Caco-2 (cell line): ENCODE measurements around the gene CISTR. TPM values are rescaled to one million over a fixed set of nuclear protein-coding genes. Genes with fewer than 3 reads are reported as not detected.

Experiments used
- BruUV-seq: library from RNA; stranded (reverse); fragments of 400-500 nt; replicated peaks from 2 replicates; lab custom pipeline; 2021; lab: Mats Ljungman, UMichigan
- CTCF ChIA-PET: fragments of 300-600 bp; sonication (Branson Sonifier 250); formaldehyde crosslinking; loops from one replicate; lab custom pipeline; 2022; ENCODE audit warnings: antibody characterized with exemption; lab: Charles Lee
- POLR2A ChIA-PET: fragments of 300-600 bp; sonication (Branson Sonifier 250); formaldehyde crosslinking; loops from one replicate; lab custom pipeline; 2022; ENCODE audit warnings: antibody characterized with exemption; lab: Charles Lee
- DNase-seq, 2 experiments: peaks; one replicate each; pipeline versions ENCODE4 v3.0.0 to v3.0.0-alpha.2; 2020 to 2022
- H3K27me3 ChIP-seq: replicated peaks from 2 replicates; pipeline ENCODE4 v1.6.0; 2011; ENCODE audit warnings: low read length; ENCODE audit not compliant: control insufficient read depth, insufficient read depth
- H3K36me3 ChIP-seq: 2 replicates; pipeline ENCODE4 v1.5.1; 2011; ENCODE audit warnings: low read length; ENCODE audit not compliant: control insufficient read depth, insufficient read depth
- H3K4me1 ChIP-seq: fragments of 250-450 bp; sonication (Bioruptor Pico); 2 replicates; pipeline ENCODE4 v1.5.1; 2020; ENCODE audit warnings: mild to moderate bottlenecking
- H3K4me3 ChIP-seq: 2 replicates; pipeline ENCODE4 v1.5.1; 2011; ENCODE audit warnings: low read depth, mild to moderate bottlenecking, control low read depth, low read length
- H3K9me3 ChIP-seq: fragments of 250-450 bp; sonication (Bioruptor Pico); 2 replicates; pipeline ENCODE4 v1.5.1; 2020; ENCODE audit warnings: mild to moderate bottlenecking, moderate library complexity
- H3K27ac Mint-ChIP-seq: one replicate; pipeline ENCODE4 v1.8.0; 2022; ENCODE audit warnings: mixed read lengths; ENCODE audit not compliant: unreplicated experiment
- H3K27me3 Mint-ChIP-seq: one replicate; pipeline ENCODE4 v1.8.0; 2022; ENCODE audit warnings: mixed read lengths; ENCODE audit not compliant: insufficient read depth, unreplicated experiment
- H3K36me3 Mint-ChIP-seq: one replicate; pipeline ENCODE4 v1.8.0; 2022; ENCODE audit warnings: mild to moderate bottlenecking, mixed read lengths; ENCODE audit not compliant: insufficient read depth, unreplicated experiment
- H3K4me1 Mint-ChIP-seq: one replicate; pipeline ENCODE4 v1.8.0; 2022; ENCODE audit warnings: low read depth, mixed read lengths; ENCODE audit not compliant: unreplicated experiment
- H3K4me3 Mint-ChIP-seq: one replicate; pipeline ENCODE4 v1.8.0; 2022; ENCODE audit warnings: mild to moderate bottlenecking, moderate library complexity, mixed read lengths; ENCODE audit not compliant: unreplicated experiment
- H3K9me3 Mint-ChIP-seq: one replicate; pipeline ENCODE4 v1.8.0; 2022; ENCODE audit warnings: mixed read lengths; ENCODE audit not compliant: unreplicated experiment
- CTCF ChIP-seq, 2 experiments: fragments of 200-600 bp in 1 of 2; IDR thresholded peaks; 1 replicate in 1 of 2; 2 replicates in 1 of 2; pipeline versions ENCODE4 v1.5.1 to v1.8.0; 2011 to 2022; ENCODE audit warnings: antibody characterized with exemption in 1 of 2, control low read depth in 1 of 2, inconsistent platforms in 1 of 2, low read depth in 1 of 2, low read length in 1 of 2, mild to moderate bottlenecking in 1 of 2, moderate library complexity in 1 of 2; ENCODE audit not compliant: insufficient read depth in 1 of 2, severe bottlenecking in 1 of 2, unreplicated experiment in 1 of 2
- intact Hi-C: fragments of 100-400 bp; cut with micrococcal nuclease; formaldehyde crosslinking; loops from one replicate; pipeline ENCODE4 v1.10.0; 2022; ENCODE audit not compliant: unreplicated experiment
- total RNA-seq: library from RNA; stranded (reverse); gene quantifications from 2 replicates; pipeline ENCODE4 v1.2.3, GENCODE V29; 2022

Gene CISTR
- total RNA-seq, 1 experiment from 2014 or later: not detected

DNA sequence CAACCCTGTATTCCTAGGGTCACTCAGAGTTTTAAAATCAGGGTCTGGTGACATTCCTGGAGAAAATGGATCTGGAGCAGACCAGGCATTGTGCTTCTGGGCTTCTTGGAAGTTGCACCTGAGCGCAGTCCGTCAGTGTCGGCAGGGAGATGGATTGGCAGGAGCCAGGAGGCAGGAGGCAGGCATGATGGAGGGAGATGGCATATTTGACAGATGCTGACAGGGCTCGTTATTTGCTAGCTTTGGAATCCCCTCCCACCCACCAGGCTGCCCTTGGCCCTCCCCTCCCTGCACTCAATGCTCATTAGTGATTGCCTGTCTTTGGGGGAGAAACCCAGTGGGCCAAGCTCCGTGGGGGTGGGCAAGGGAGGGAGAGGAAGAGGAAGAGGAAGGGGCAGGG is 4.7 kb downstream of the CISTR start:
- intact Hi-C loops: no loop called here
- Histone ChIP-seq H3K9me3 (no peaks in the 10 kb centered on the region), H3K27me3 (no peaks in the 10 kb centered on the region; the same call in 1 of the 2 replicates), H3K36me3 (no peaks in the 10 kb centered on the region), H3K4me1 (no peaks in the 10 kb centered on the region), H3K4me3 (no peak overlapping the region)
- Mint-ChIP-seq H3K4me1 (no peaks in the 10 kb centered on the region), H3K4me3 (no peak overlapping the region), H3K27ac (no peak overlapping the region), H3K36me3 (no peaks in the 10 kb centered on the region), H3K9me3 (no peaks in the 10 kb centered on the region), H3K27me3 (peaks cover 16% of the 10 kb centered on the region)
- CTCF ChIA-PET: interaction anchor here (0.6 to 6.1 kb wide), 3 partner anchors 9 to 242 kb away, joined by 4 to 54 read pairs (median 4); no protein-coding TSS in a partner anchor
- no peak for TF ChIP-seq CTCF (IDR thresholded peaks at IDR 0.05; ENCODE audit: insufficient read depth in 1 of 2, low read depth in 1 of 2, low read length in 1 of 2, severe bottlenecking in 1 of 2, unreplicated experiment in 1 of 2)
- no peak for DNase-seq
- POLR2A ChIA-PET: no interaction called here
- no TSS peak for BruUV-seq

- H3K4me1 ChIP-seq: no peaks in the 10 kb centered on the region
- POLR2A ChIA-PET: interaction anchor here (0.5 kb wide), 1 partner anchor 445 kb away, joined by 3 read pairs; no protein-coding TSS in a partner anchor
- no peak overlapping the region for H3K4me3 Mint-ChIP-seq
Observed at GRCh38 chr12:53746592-53747092, 5.1 kb downstream of the CISTR start.

GRCh38 chr12:53744751-53745150 is 7.0 kb downstream of the CISTR start:
- Histone ChIP-seq H3K27me3 (no peaks in the 10 kb centered on the region; the same call in none of the 2 replicates), H3K36me3 (no peaks in the 10 kb centered on the region), H3K9me3 (no peaks in the 10 kb centered on the region), H3K4me3 (no peak overlapping the region), H3K4me1 (no peaks in the 10 kb centered on the region)
- TF ChIP-seq CTCF (IDR thresholded peaks at IDR 0.05; ENCODE audit: insufficient read depth in 1 of 2, low read depth in 1 of 2, low read length in 1 of 2, severe bottlenecking in 1 of 2, unreplicated experiment in 1 of 2): no peak
- ChIA-PET CTCF (interaction anchor here (0.9 to 6.1 kb wide), 5 partner anchors 17 to 234 kb away, joined by 3 to 54 read pairs (median 7); partner anchors contain the start of gene CALCOCO1), POLR2A (no interaction called here)
- H3K27ac Mint-ChIP-seq: no peak overlapping the region
- H3K27me3 Mint-ChIP-seq: peaks cover 11% of the 10 kb centered on the region
- H3K9me3 Mint-ChIP-seq: no peaks in the 10 kb centered on the region
- no peaks in the 10 kb centered on the region for H3K4me1 Mint-ChIP-seq
- no peak overlapping the region for H3K4me3 Mint-ChIP-seq
- intact Hi-C loops: no loop called here
- H3K36me3 Mint-ChIP-seq: no peaks in the 10 kb centered on the region
- BruUV-seq: no TSS peak
- no peak for DNase-seq

More at GRCh38 chr12:53746592-53747092, 5.1 kb downstream of the CISTR start:
- no peaks in the 10 kb centered on the region for H3K36me3 ChIP-seq
- H3K27me3 ChIP-seq: no peaks in the 10 kb centered on the region; the same call in 1 of the 2 replicates
- Mint-ChIP-seq H3K9me3 (no peaks in the 10 kb centered on the region), H3K36me3 (no peaks in the 10 kb centered on the region), H3K27ac (no peak overlapping the region), H3K27me3 (peaks cover 16% of the 10 kb centered on the region), H3K4me1 (no peaks in the 10 kb centered on the region)
- BruUV-seq: no TSS peak
- peak; percentile 88 to 93 for DNase-seq
- no peaks in the 10 kb centered on the region for H3K9me3 ChIP-seq
- intact Hi-C loops: loop anchor here (1.0 kb wide), 1 partner anchor 44 kb away; no protein-coding TSS in a partner anchor
- CTCF ChIA-PET: interaction anchor here (0.5 to 6.1 kb wide), 16 partner anchors 9 to 307 kb away, joined by 3 to 54 read pairs (median 4); partner anchors contain the start of genes CALCOCO1 and HOXC4
- H3K4me3 ChIP-seq: no peak overlapping the region
- TF ChIP-seq CTCF (IDR thresholded peaks at IDR 0.05; ENCODE audit: insufficient read depth in 1 of 2, low read depth in 1 of 2, low read length in 1 of 2, severe bottlenecking in 1 of 2, unreplicated experiment in 1 of 2): peak; percentile 98 to 99
